ENCODE data around the gene SEPTIN10.

DNA sequence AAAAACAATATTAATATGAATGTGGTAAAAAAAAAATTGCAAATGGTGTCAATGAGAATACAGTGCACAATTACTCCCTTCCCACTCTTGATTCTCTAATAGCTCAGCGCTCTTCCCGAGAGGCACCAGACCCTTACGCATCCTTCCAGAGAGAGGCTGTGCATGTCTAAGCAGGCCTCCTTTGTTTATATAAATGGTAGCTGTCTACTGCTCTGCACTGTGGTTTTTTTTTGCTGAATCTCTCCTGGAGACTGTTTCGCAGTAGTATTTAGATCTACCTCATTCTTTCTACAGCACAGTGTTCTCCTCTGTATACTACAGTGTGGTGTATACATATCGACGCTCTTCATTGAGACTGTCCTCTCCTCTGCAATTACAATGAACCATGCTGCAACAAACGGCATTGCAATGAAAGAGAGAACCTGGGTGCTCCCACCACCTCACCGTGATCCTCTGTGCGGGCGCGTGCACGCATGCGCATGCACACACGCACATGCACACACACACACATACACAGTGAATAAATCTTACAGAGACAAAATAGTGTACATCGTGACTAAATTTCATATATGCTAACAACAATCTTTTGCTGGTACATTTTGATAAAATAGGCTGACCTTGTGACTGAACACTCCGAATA is 19.4 kb downstream of the SEPTIN10 start:
- TF ChIP-seq ZFX (CRISPR knock-in tag; IDR thresholded peaks at IDR 0.05) (no peak), KAT7 (CRISPR knock-in tag; IDR thresholded peaks at IDR 0.05; ENCODE audit: borderline replicate concordance) (no peak), TEAD2 (tag; IDR thresholded peaks at IDR 0.05) (no peak), RAD51 (IDR thresholded peaks at IDR 0.05; ENCODE audit: borderline replicate concordance, low read depth) (no peak), ZNF232 (CRISPR knock-in tag; IDR thresholded peaks at IDR 0.05) (no peak)

Measured in K562 (cell line).